Neutrophil (primary cell): ENCODE measurements around the gene GBF1.

ENCODE experiments used
- H3K27ac ChIP-seq: fragments of 200-600 bp; sonication (generic); 2 replicates; pipeline ENCODE4 v1.5.1; 2016; ENCODE audit warnings: mild to moderate bottlenecking, moderate library complexity
- H3K27me3 ChIP-seq: fragments of 200-600 bp; sonication (generic); 2 replicates; pipeline ENCODE4 v1.6.0; 2016; ENCODE audit warnings: mild to moderate bottlenecking
- H3K36me3 ChIP-seq: fragments of 200-600 bp; sonication (generic); 2 replicates; pipeline ENCODE4 v1.5.1; 2017
- H3K4me1 ChIP-seq, 2 experiments: fragments of 200-600 bp in 1 of 2; sonication (generic) in 1 of 2; 1 replicate in 1 of 2; 2 replicates in 1 of 2; pipeline versions ENCODE4 v1.5.1 to v1.6.1; 2013 to 2016; ENCODE audit warnings: low read depth in 1 of 2, low read length in 1 of 2, mild to moderate bottlenecking in 1 of 2, moderate library complexity in 1 of 2; ENCODE audit not compliant: control insufficient read depth in 1 of 2, insufficient read depth in 1 of 2
- H3K4me3 ChIP-seq, 2 experiments: fragments of 200-600 bp in 1 of 2; sonication (generic) in 1 of 2; 1 replicate in 1 of 2; 2 replicates in 1 of 2; pipeline ENCODE4 v1.5.1; 2013 to 2016; ENCODE audit warnings: low read depth in 1 of 2, low read length in 1 of 2, mild to moderate bottlenecking in 1 of 2, moderate library complexity in 1 of 2
- H3K9me3 ChIP-seq: fragments of 200-600 bp; sonication (generic); 2 replicates; pipeline ENCODE4 v1.5.1; 2016
- CTCF ChIP-seq: fragments of 200-600 bp; sonication (generic); IDR thresholded peaks from 2 replicates; pipeline ENCODE4 v1.5.1; 2016; ENCODE audit warnings: antibody characterized with exemption

Gene GBF1

GRCh38 chr10:102313221-102313896 is 68.0 kb downstream of the GBF1 start:
- Histone ChIP-seq H3K27me3 (no peaks in the 10 kb centered on the region), H3K36me3 (peaks cover 9% of the 10 kb centered on the region), H3K9me3 (no peaks in the 10 kb centered on the region), H3K4me1 (peaks cover 5% of the 10 kb centered on the region in 2 experiments), H3K27ac (no peak overlapping the region), H3K4me3 (no peak overlapping the region)
- TF ChIP-seq CTCF: no peak

GRCh38 chr10:102314801-102315200 is 69.5 kb downstream of the GBF1 start:
- no peak for TF ChIP-seq CTCF
- Histone ChIP-seq H3K4me3 (no peak overlapping the region), H3K4me1 (peaks cover 5% of the 10 kb centered on the region in 2 experiments), H3K27ac (no peak overlapping the region), H3K27me3 (no peaks in the 10 kb centered on the region), H3K36me3 (peaks cover 9% of the 10 kb centered on the region), H3K9me3 (no peaks in the 10 kb centered on the region)

GRCh38 chr10:102316421-102316820 is 71.1 kb downstream of the GBF1 start:
- Histone ChIP-seq H3K9me3 (no peaks in the 10 kb centered on the region), H3K4me1 (peaks cover 0 to under 1% of the 10 kb centered on the region in 2 experiments), H3K27ac (no peak overlapping the region), H3K27me3 (no peaks in the 10 kb centered on the region), H3K36me3 (peaks cover 9% of the 10 kb centered on the region), H3K4me3 (no peak overlapping the region)
- no peak for TF ChIP-seq CTCF

- Histone ChIP-seq H3K27me3 (no peaks in the 10 kb centered on the region), H3K9me3 (no peaks in the 10 kb centered on the region), H3K36me3 (no peaks in the 10 kb centered on the region), H3K4me3 (no peak overlapping the region), H3K4me1 (peaks cover 29 to 30% of the 10 kb centered on the region in 2 experiments), H3K27ac (no peak overlapping the region)
- no peak for TF ChIP-seq CTCF
Observed at GRCh38 chr10:102322914-102323313, 77.6 kb downstream of the GBF1 start.

GRCh38 chr10:102324061-102324460 is 78.7 kb downstream of the GBF1 start:
- no peaks in the 10 kb centered on the region for H3K9me3 ChIP-seq
- TF ChIP-seq CTCF: no peak
- peaks cover 29 to 30% of the 10 kb centered on the region in 2 experiments for H3K4me1 ChIP-seq
- no peak overlapping the region for H3K27ac ChIP-seq
- no peaks in the 10 kb centered on the region for H3K36me3 ChIP-seq
- no peak overlapping the region for H3K4me3 ChIP-seq
- H3K27me3 ChIP-seq: no peaks in the 10 kb centered on the region
